Fibroblast of mammary gland (primary cell): ENCODE data around the gene IFNLR1.

Experiments used
- DNase-seq: peaks from one replicate; pipeline ENCODE4 v3.0.0-alpha.2; 2010; ENCODE audit warnings: low read depth
- H3K4me3 ChIP-seq: 2 replicates; pipeline ENCODE4 v1.5.1; 2011; ENCODE audit warnings: low read depth, mild to moderate bottlenecking, low read length, moderate library complexity; ENCODE audit not compliant: control insufficient read depth
- CTCF ChIP-seq: conservative IDR thresholded peaks from 2 replicates; pipeline ENCODE4 v1.5.1; 2011; ENCODE audit warnings: low read depth, low read length, inconsistent platforms; ENCODE audit not compliant: control insufficient read depth, insufficient read depth

IFNLR1 gene

DNA sequence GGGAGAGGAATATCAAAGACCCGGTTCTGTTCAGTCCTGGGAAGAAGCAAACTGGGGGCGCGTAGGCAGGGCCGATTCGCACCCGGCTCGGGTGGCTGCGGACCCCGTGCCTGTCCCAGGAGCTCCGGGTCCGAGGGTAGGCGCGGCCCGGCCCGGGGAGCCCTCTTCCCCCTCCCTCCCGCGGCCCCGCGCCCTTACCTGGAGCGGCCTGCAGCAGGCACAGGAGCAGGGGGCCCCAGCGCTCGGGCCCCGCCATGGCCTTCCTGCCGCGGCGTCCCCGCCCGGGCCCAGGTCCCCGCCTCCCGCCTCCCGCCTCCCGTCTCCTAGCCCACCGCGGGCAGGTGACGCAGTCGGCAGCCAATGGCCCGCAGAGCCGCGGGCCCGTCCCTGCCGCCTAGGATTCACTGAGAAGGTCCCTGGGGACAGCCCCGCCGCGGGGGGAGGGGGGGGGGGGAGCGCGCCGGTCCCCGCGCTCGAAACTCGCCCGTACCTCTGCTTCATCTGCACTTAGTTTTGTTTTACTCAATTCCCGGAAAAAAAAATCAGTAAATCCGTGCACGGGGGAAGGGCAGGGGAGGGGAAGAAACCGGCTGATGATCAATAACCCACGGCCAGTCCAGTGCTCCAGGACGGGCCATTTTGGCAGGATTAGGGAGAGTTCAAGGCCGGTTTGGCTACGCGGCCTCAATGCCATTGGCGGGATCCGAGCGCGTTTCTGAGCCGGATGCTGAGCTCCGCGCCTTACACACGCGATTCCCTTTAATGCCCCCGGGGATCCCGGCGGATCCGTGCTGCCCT is at the start of gene IFNLR1:
IFNLR1 (minus strand) TSS at position 297 of the 798 bp plus-strand sequence; CDS start at position 256, 41 bp downstream.
- DNase-seq: no peak
- H3K4me3 ChIP-seq: peak within 1 kb of the TSS; percentile 39
- TF ChIP-seq CTCF: no peak

DNA sequence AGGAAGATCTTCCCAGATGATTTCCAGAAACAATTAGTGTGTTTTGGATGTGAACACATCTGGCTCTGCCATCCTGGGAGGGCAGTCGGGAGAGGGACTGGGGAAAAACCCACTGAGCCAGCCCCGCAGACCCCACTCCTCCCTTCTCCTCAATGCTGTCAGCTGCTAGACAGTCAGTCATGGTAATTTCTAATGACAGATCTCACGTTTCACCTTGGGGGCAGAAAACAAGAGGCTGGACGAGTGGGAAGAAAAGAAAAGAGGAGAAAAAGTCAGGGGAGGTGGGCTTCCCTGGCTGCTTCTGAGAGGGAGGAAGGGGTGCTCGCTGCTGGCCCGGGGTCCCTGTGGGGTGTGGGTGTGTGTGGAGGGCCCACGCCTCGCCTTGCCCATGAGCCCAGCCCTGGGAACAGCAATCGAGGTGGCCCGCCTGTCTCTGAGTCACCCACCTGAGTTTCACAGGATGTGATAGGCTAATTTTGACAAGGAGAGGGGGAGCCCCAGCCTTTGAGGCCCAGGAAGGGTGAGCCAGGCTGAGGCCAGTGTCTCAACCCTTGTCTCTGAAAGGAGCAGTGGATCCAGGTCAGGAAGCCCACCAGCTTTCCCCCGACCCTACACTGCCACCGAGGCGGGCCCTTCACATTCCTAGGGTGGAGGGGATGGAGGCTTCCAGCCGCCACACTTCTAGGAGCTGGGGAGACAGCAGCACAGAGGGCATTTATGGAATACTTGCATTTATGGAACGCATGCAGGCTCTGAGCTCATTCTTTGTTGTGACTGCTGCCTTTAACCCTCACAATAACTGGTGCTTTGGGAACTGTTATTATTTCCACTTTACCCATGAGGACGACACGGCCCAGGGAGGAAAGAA is 49.1 kb upstream of the IFNLR1 start:
- no peak for TF ChIP-seq CTCF
- DNase-seq: peak; percentile 13

DNA sequence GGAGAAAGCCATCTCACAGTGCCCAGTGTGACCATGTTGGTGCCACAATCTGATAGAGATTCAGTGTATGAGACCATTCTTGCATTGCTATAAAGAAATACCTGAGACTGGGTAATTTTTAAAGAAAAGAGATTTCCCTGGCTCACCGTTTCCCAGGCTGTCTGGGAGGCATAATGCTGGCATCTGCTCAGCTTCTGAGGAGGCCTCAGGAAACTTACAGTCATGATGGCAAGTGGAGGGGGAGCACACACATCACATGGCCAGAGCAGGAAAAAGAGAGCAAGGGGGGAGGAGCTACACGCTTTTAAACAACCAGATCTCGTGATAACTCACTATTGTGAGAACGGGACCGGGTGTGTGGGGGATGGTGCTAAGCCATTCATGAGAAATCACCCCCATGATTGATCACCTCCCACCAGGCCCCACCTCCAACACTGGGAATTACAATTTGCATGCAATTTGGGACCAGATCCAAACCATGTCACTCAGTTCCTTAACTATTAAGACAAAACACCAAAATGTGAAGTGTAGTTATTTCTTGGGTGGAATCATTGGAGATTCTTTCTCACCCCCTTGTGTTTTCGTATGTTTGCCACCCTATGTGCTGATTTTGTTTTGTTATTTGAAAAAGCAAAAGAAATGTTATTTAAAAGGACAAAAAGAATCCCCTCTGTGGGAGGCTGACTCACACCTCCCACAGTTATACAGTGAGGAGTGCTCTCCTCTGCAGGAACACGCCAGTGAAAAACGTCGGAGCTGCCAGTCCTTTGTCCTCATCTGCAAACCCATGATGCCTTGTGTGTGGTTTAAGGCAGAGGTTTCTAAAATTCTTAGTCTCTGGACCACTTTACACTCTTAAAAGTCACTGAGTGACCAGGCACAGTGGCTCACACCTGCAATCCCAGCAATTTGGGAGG is 46.9 kb upstream of the IFNLR1 start:
- H3K4me3 ChIP-seq: no peak overlapping the region
- peak; percentile 41 for DNase-seq
- TF ChIP-seq CTCF: no peak

More for the DNA sequence above, 49.1 kb upstream of the IFNLR1 start:
- H3K4me3 ChIP-seq: no peak overlapping the region

DNA sequence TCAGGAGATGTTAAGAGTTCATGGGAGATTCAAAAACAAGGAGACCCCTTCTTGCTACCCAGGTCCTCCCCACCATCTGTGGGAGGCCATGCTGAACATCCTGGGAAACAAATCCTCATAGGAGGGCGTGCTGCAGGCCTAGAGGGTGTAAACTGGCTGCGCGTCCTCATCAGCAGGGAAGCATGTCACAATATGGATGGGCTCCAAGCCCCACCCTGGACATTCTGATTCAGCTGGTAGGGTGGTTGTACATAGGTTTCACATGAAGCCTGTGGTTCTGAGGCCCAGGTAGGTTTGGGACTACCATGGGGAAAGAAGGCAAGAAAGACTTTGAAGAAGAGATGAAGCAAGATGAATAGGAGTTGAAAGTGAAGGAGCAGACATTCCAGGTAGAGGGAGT is 44.6 kb upstream of the IFNLR1 start:
- H3K4me3 ChIP-seq: no peak overlapping the region
- no peak for DNase-seq
- no peak for TF ChIP-seq CTCF

DNA sequence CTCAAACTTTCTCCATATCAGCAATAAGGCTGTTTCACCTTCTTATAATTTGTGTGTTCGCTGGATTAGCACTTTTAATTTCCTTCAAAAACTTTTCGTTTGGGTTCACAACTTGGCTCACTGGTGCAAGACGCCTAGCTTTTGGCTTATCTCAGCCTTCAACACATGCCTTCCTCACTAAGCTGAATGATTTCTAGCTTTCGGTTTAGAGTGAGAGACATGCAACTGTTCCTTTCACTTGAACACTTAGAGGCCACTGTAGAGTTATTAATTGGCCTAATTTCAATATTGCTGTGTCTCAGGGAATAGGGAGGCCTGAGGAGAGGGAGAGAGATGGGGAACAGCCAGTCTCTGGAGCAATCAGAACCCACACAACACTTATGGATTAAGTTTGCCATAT is 41.2 kb upstream of the IFNLR1 start:
- DNase-seq: no peak
- no peak overlapping the region for H3K4me3 ChIP-seq
- TF ChIP-seq CTCF: no peak

DNA sequence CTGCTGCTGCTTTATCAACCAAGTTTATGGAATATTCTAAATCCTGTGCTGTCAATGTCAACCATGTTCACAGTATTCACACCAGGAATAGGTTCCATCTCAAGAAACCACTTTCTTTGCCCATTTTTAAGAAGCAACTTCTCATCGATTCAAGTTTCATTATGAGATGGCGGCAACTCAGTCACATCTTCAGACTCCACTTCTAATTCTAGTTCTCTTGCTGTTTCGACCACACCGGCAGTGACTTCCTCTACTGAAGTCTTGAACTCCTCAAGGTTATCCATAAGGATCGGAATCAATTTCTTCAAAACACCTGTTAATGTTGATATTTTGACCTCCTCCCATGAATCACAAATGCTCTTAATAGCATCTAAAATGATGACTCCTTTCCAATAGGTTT is 39.7 kb upstream of the IFNLR1 start:
- DNase-seq: no peak
- H3K4me3 ChIP-seq: no peak overlapping the region
- no peak for TF ChIP-seq CTCF
